ENCODE measurements around the gene SEZ6L2.
A peak's percentile ranks its signal among the peaks of the same experiment; 100 is the strongest.

SEZ6L2 gene

DNA sequence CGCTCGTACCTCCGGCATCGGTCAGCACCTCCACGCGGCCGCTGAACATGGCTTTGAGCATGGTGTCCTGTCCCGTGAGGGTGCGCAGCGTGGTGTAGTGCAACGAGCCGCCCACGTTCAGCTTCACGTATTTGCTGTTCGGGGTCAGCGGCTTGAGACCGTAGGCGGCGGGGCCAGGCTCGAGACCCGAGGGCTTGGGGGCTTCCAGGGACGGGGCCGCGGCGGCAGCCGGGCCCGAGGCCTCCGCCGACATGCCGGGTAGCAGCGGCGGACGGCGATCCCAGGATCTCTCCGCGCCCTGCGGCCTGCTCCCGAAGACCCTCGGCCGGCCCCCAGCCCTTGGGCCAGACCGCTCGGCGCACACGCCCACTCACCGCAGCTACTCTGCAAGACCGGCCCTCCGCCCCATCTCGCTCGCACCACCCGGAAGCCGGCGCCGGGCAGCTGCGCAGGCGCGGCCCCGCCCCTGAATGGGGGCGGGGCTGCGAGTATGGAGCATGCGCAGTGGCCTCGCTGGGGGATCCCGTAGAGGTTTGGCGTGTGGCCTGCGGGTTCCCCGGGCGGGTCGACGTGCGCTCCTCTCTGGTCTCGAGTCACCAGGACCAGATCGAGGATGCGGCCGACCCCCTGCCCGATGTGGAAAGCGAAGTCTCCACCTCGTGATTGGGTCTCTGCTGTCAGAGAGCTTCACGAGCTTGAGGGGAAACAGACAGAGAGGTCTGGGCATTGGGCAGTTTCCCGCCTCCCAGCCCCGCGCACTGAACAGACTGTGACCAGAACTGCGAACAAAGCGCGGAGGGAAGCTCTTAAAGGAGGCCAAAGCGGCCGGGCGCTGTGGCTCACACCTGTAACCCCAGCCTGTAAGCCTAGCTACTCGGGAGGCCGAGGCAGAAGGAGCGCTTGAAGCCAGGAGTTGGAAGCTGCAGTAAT is 26.7 kb upstream of the SEZ6L2 start, which contains the start of gene KCTD13 (continued):
- TF ChIP-seq ZNF843 (tag by site-specific recombination; IDR thresholded peaks at IDR 0.05) (0 out of 2 replicates have a peak, but pooled peaks have one; percentile 28), ZFP3 (tag by site-specific recombination; IDR thresholded peaks at IDR 0.05; ENCODE audit: low read depth) (no peak), ZNF510 (tag by site-specific recombination; IDR thresholded peaks at IDR 0.05; ENCODE audit: insufficient replicate concordance) (no peak), ZNF394 (tag by site-specific recombination; IDR thresholded peaks at IDR 0.05; ENCODE audit: borderline replicate concordance) (peak; percentile 87), ZNF658 (tag by site-specific recombination; IDR thresholded peaks at IDR 0.05) (no peak), ZNF239 (tag by site-specific recombination; IDR thresholded peaks at IDR 0.05) (peak; percentile 28; the same call in 1 of the 2 replicates), ZNF138 (tag by site-specific recombination; IDR thresholded peaks at IDR 0.05; ENCODE audit: borderline replicate concordance) (no peak), ZNF677 (tag by site-specific recombination; IDR thresholded peaks at IDR 0.05) (no peak), ZFP37 (tag by site-specific recombination; IDR thresholded peaks at IDR 0.05) (no peak), IKZF3 (tag by site-specific recombination; IDR thresholded peaks at IDR 0.05) (no peak), HOXD13 (CRISPR knock-in tag; IDR thresholded peaks at IDR 0.05; ENCODE audit: borderline replicate concordance) (no peak), SP3 (tag by site-specific recombination; IDR thresholded peaks at IDR 0.05) (peak; percentile 90), ZNF654 (tag by site-specific recombination; IDR thresholded peaks at IDR 0.05; ENCODE audit: low read depth) (no peak), ZNF366 (tag by site-specific recombination; conservative IDR thresholded peaks at IDR 0.05) (no peak), KLF1 (tag by site-specific recombination; IDR thresholded peaks at IDR 0.05) (peak; percentile 8), ZFHX2 (tag by site-specific recombination; conservative IDR thresholded peaks at IDR 0.05) (peak; percentile 95), ZNF558 (tag by site-specific recombination; IDR thresholded peaks at IDR 0.05) (no peak), ZNF335 (tag by site-specific recombination; conservative IDR thresholded peaks at IDR 0.05) (peak; percentile 90), ZFP69B (tag by site-specific recombination; IDR thresholded peaks at IDR 0.05) (peak; percentile 69), ZNF202 (tag by site-specific recombination; IDR thresholded peaks at IDR 0.05; ENCODE audit: borderline replicate concordance) (no peak)
- TF ChIP-seq, protein P1, sequence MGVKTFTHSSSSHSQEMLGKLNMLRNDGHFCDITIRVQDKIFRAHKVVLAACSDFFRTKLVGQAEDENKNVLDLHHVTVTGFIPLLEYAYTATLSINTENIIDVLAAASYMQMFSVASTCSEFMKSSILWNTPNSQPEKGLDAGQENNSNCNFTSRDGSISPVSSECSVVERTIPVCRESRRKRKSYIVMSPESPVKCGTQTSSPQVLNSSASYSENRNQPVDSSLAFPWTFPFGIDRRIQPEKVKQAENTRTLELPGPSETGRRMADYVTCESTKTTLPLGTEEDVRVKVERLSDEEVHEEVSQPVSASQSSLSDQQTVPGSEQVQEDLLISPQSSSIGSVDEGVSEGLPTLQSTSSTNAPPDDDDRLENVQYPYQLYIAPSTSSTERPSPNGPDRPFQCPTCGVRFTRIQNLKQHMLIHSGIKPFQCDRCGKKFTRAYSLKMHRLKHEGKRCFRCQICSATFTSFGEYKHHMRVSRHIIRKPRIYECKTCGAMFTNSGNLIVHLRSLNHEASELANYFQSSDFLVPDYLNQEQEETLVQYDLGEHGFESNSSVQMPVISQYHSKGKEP (tag by site-specific recombination; IDR thresholded peaks at IDR 0.05), result no peak
- TF ChIP-seq, protein P2, sequence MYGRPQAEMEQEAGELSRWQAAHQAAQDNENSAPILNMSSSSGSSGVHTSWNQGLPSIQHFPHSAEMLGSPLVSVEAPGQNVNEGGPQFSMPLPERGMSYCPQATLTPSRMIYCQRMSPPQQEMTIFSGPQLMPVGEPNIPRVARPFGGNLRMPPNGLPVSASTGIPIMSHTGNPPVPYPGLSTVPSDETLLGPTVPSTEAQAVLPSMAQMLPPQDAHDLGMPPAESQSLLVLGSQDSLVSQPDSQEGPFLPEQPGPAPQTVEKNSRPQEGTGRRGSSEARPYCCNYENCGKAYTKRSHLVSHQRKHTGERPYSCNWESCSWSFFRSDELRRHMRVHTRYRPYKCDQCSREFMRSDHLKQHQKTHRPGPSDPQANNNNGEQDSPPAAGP (tag by site-specific recombination; IDR thresholded peaks at IDR 0.05), result no peak
- TF ChIP-seq, protein P3, sequence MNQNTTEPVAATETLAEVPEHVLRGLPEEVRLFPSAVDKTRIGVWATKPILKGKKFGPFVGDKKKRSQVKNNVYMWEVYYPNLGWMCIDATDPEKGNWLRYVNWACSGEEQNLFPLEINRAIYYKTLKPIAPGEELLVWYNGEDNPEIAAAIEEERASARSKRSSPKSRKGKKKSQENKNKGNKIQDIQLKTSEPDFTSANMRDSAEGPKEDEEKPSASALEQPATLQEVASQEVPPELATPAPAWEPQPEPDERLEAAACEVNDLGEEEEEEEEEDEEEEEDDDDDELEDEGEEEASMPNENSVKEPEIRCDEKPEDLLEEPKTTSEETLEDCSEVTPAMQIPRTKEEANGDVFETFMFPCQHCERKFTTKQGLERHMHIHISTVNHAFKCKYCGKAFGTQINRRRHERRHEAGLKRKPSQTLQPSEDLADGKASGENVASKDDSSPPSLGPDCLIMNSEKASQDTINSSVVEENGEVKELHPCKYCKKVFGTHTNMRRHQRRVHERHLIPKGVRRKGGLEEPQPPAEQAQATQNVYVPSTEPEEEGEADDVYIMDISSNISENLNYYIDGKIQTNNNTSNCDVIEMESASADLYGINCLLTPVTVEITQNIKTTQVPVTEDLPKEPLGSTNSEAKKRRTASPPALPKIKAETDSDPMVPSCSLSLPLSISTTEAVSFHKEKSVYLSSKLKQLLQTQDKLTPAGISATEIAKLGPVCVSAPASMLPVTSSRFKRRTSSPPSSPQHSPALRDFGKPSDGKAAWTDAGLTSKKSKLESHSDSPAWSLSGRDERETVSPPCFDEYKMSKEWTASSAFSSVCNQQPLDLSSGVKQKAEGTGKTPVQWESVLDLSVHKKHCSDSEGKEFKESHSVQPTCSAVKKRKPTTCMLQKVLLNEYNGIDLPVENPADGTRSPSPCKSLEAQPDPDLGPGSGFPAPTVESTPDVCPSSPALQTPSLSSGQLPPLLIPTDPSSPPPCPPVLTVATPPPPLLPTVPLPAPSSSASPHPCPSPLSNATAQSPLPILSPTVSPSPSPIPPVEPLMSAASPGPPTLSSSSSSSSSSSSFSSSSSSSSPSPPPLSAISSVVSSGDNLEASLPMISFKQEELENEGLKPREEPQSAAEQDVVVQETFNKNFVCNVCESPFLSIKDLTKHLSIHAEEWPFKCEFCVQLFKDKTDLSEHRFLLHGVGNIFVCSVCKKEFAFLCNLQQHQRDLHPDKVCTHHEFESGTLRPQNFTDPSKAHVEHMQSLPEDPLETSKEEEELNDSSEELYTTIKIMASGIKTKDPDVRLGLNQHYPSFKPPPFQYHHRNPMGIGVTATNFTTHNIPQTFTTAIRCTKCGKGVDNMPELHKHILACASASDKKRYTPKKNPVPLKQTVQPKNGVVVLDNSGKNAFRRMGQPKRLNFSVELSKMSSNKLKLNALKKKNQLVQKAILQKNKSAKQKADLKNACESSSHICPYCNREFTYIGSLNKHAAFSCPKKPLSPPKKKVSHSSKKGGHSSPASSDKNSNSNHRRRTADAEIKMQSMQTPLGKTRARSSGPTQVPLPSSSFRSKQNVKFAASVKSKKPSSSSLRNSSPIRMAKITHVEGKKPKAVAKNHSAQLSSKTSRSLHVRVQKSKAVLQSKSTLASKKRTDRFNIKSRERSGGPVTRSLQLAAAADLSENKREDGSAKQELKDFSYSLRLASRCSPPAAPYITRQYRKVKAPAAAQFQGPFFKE (tag by site-specific recombination; IDR thresholded peaks at IDR 0.05; ENCODE audit: borderline replicate concordance), result no peak
- TF ChIP-seq, protein P4, sequence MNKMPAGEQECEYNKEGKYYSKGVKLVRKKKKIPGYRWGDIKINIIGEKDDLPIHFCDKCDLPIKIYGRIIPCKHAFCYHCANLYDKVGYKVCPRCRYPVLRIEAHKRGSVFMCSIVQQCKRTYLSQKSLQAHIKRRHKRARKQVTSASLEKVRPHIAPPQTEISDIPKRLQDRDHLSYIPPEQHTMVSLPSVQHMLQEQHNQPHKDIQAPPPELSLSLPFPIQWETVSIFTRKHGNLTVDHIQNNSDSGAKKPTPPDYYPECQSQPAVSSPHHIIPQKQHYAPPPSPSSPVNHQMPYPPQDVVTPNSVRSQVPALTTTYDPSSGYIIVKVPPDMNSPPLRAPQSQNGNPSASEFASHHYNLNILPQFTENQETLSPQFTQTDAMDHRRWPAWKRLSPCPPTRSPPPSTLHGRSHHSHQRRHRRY (tag by site-specific recombination; IDR thresholded peaks at IDR 0.05), result no peak
- TF ChIP-seq, protein P5, sequence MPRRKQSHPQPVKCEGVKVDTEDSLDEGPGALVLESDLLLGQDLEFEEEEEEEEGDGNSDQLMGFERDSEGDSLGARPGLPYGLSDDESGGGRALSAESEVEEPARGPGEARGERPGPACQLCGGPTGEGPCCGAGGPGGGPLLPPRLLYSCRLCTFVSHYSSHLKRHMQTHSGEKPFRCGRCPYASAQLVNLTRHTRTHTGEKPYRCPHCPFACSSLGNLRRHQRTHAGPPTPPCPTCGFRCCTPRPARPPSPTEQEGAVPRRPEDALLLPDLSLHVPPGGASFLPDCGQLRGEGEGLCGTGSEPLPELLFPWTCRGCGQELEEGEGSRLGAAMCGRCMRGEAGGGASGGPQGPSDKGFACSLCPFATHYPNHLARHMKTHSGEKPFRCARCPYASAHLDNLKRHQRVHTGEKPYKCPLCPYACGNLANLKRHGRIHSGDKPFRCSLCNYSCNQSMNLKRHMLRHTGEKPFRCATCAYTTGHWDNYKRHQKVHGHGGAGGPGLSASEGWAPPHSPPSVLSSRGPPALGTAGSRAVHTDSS (tag by site-specific recombination; IDR thresholded peaks at IDR 0.05), result no peak
- TF ChIP-seq, protein P6, sequence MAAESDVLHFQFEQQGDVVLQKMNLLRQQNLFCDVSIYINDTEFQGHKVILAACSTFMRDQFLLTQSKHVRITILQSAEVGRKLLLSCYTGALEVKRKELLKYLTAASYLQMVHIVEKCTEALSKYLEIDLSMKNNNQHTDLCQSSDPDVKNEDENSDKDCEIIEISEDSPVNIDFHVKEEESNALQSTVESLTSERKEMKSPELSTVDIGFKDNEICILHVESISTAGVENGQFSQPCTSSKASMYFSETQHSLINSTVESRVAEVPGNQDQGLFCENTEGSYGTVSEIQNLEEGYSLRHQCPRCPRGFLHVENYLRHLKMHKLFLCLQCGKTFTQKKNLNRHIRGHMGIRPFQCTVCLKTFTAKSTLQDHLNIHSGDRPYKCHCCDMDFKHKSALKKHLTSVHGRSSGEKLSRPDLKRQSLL (tag by site-specific recombination; IDR thresholded peaks at IDR 0.05), result no peak
